ENCODE measurements around the gene S1PR3.

DNA sequence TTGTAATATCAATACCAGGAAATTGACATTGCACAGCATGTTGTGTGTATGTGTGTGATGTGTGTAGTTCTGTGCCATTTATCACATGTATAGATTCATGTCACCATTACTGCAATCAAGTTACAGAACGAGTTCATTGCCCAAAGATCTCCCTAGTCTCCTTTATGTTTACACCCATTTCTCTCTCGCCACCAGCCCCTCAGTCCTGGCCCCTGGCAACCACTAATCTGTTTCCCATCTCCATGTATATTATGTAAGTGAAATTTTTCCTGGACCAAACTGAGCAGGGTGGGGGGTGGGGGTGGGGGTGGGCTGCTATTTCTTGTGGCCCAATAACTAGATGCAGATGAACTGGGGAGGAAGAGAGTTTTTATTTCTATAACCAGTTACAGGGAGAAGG is 11.5 kb upstream of the S1PR3 start:
- TF ChIP-seq, protein P1, sequence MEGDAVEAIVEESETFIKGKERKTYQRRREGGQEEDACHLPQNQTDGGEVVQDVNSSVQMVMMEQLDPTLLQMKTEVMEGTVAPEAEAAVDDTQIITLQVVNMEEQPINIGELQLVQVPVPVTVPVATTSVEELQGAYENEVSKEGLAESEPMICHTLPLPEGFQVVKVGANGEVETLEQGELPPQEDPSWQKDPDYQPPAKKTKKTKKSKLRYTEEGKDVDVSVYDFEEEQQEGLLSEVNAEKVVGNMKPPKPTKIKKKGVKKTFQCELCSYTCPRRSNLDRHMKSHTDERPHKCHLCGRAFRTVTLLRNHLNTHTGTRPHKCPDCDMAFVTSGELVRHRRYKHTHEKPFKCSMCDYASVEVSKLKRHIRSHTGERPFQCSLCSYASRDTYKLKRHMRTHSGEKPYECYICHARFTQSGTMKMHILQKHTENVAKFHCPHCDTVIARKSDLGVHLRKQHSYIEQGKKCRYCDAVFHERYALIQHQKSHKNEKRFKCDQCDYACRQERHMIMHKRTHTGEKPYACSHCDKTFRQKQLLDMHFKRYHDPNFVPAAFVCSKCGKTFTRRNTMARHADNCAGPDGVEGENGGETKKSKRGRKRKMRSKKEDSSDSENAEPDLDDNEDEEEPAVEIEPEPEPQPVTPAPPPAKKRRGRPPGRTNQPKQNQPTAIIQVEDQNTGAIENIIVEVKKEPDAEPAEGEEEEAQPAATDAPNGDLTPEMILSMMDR (conservative IDR thresholded peaks at IDR 0.05) = no peak
- TF ChIP-seq EZH2 (IDR thresholded peaks at IDR 0.05; ENCODE audit: low read depth) = no peak

Data from PC-9 (cell line).